OCI-LY1 (cell line): Measurements from ENCODE around the gene MCRS1.

Experiments used
- H2AFZ ChIP-seq: fragments of 200-600 bp; sonication (generic), shearing (Covaris generic); 2 replicates; pipeline ENCODE4 v1.6.0; 2014; ENCODE audit warnings: antibody characterized with exemption, mild to moderate bottlenecking, low read length
- H3F3A ChIP-seq: fragments of 200-600 bp; sonication (generic), shearing (Covaris generic); 2 replicates; pipeline ENCODE4 v1.6.0; 2014; ENCODE audit warnings: mild to moderate bottlenecking, antibody characterized with exemption, low read length, moderate library complexity; ENCODE audit not compliant: insufficient read depth
- H3K27ac ChIP-seq: fragments of 200-600 bp; sonication (generic); 2 replicates; pipeline ENCODE4 v1.5.1; 2014; ENCODE audit warnings: low read length, mixed run types, mild to moderate bottlenecking, low read depth; ENCODE audit not compliant: poor library complexity, severe bottlenecking
- H3K27me3 ChIP-seq: fragments of 200-600 bp; sonication (generic); 2 replicates; pipeline ENCODE4 v1.6.0; 2014; ENCODE audit warnings: antibody characterized with exemption, mild to moderate bottlenecking, low read length, moderate library complexity; ENCODE audit not compliant: insufficient read depth
- H3K36me3 ChIP-seq: fragments of 200-600 bp; sonication (generic); 2 replicates; pipeline ENCODE4 v1.6.1; 2014; ENCODE audit warnings: mild to moderate bottlenecking, antibody characterized with exemption, low read length, moderate library complexity, mixed read lengths; ENCODE audit not compliant: insufficient read depth
- H3K4me1 ChIP-seq: fragments of 200-600 bp; sonication (generic); 2 replicates; pipeline ENCODE4 v1.5.1; 2014; ENCODE audit warnings: mild to moderate bottlenecking, low read length, moderate library complexity; ENCODE audit not compliant: insufficient read depth, severe bottlenecking
- H3K4me2 ChIP-seq: fragments of 200-600 bp; sonication (generic), shearing (Covaris generic); 2 replicates; pipeline ENCODE4 v1.6.1; 2014; ENCODE audit warnings: low read length
- H3K4me3 ChIP-seq: fragments of 200-600 bp; sonication (generic); 2 replicates; pipeline ENCODE4 v1.5.1; 2014; ENCODE audit warnings: low read length, low read depth, mild to moderate bottlenecking, mixed read lengths; ENCODE audit not compliant: poor library complexity, severe bottlenecking
- H3K79me2 ChIP-seq: fragments of 200-600 bp; shearing (Covaris generic); 2 replicates; pipeline ENCODE4 v1.6.1; 2016; ENCODE audit warnings: mixed run types, low read length, mixed read lengths; ENCODE audit not compliant: insufficient read depth
- H3K9ac ChIP-seq: fragments of 200-600 bp; sonication (generic), shearing (Covaris generic); 2 replicates; pipeline ENCODE4 v1.6.1; 2014; ENCODE audit warnings: mild to moderate bottlenecking, low read length, mixed read lengths
- H3K9me2 ChIP-seq: fragments of 200-600 bp; sonication (generic), shearing (Covaris generic); 2 replicates; pipeline ENCODE4 v1.6.1; 2014; ENCODE audit warnings: low read depth, mild to moderate bottlenecking, low read length, mixed read lengths
- H3K9me3 ChIP-seq: fragments of 200-600 bp; shearing (Covaris generic); 2 replicates; pipeline ENCODE4 v1.6.1; 2014; ENCODE audit warnings: low read length, mixed read lengths
- H4K20me1 ChIP-seq: fragments of 200-600 bp; sonication (generic), shearing (Covaris generic); 2 replicates; pipeline ENCODE4 v1.6.0; 2016; ENCODE audit warnings: mild to moderate bottlenecking, low read length; ENCODE audit not compliant: insufficient read depth
- EZH2 ChIP-seq: fragments of 200-600 bp; sonication (generic), shearing (Covaris generic); IDR thresholded peaks from 2 replicates; pipeline ENCODE4 v1.8.0; 2017; ENCODE audit warnings: borderline replicate concordance, mixed run types, mild to moderate bottlenecking, antibody characterized with exemption, low read length, moderate library complexity, mixed read lengths
- TF ChIP-seq, protein P1 (sequence below): fragments of 200-600 bp; sonication (generic), shearing (Covaris generic); IDR thresholded peaks from 2 replicates; pipeline ENCODE4 v1.5.1; 2017; ENCODE audit warnings: mild to moderate bottlenecking, antibody characterized with exemption, low read length, moderate library complexity, mixed read lengths

Gene MCRS1

DNA sequence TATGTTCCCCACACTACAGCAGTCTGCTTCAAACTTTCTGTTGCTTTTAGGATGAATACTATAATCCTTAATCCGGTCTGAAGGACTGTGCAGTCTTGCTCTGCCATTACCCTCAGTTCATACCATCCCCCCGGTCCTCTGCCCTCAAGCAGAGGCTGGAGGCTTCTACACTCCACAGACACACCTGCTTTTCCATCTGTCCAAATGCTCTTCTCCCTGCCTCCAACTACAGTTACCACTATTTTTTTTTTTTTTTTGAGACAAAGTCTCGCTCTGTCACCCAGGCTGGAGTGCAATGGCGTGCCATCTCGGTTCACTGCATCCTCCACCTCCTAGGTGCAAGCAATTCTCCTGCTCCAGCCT lies 48.4 kb downstream of the MCRS1 start:
- no peak overlapping the region for H3K9ac ChIP-seq
- H3F3A ChIP-seq: no peaks in the 10 kb centered on the region
- no peak overlapping the region for H2AFZ ChIP-seq
- H3K27ac ChIP-seq: no peak overlapping the region
- H4K20me1 ChIP-seq: no peaks in the 10 kb centered on the region
- H3K79me2 ChIP-seq: no peaks in the 10 kb centered on the region
- peaks cover 27% of the 10 kb centered on the region for H3K36me3 ChIP-seq
- H3K4me1 ChIP-seq: peaks cover 3% of the 10 kb centered on the region
- H3K27me3 ChIP-seq: no peaks in the 10 kb centered on the region
- H3K4me3 ChIP-seq: no peak overlapping the region
- H3K9me2 ChIP-seq: no peaks in the 10 kb centered on the region
- no peaks in the 10 kb centered on the region for H3K9me3 ChIP-seq
- TF ChIP-seq, protein P1, sequence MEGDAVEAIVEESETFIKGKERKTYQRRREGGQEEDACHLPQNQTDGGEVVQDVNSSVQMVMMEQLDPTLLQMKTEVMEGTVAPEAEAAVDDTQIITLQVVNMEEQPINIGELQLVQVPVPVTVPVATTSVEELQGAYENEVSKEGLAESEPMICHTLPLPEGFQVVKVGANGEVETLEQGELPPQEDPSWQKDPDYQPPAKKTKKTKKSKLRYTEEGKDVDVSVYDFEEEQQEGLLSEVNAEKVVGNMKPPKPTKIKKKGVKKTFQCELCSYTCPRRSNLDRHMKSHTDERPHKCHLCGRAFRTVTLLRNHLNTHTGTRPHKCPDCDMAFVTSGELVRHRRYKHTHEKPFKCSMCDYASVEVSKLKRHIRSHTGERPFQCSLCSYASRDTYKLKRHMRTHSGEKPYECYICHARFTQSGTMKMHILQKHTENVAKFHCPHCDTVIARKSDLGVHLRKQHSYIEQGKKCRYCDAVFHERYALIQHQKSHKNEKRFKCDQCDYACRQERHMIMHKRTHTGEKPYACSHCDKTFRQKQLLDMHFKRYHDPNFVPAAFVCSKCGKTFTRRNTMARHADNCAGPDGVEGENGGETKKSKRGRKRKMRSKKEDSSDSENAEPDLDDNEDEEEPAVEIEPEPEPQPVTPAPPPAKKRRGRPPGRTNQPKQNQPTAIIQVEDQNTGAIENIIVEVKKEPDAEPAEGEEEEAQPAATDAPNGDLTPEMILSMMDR: no peak
- TF ChIP-seq EZH2: no peak
- no peak overlapping the region for H3K4me2 ChIP-seq

DNA sequence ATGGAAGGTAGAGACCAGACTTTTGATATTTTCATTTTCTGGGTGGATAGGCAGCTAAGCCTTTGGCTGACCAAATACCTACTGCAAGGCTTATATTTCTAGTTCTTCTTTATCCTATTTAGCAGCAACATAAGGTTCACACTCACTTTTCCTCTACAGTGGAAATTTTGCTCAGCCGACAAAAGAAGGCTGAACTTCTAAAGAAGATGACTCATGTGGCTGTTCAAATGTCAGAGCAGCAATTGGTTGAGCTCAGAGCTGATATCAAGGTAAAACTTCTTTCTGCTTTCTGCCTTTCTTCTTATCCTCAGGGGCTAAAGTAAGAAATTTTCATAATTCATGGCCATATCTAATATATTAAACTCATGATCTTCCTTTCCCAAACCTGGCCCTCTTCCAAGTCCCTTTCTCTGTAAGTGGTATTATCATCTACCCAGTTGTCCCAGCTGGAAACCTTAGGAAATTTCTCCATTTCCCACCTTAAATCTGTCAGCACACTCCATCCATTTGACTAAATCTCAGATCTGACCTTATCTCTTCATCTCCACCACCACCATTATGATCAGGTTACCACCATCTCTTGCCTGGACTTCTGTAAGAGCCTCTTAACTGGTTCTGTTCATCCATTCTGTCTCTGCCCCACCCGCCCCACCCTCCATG lies 48.9 kb downstream of the MCRS1 start:
- H3K79me2 ChIP-seq: no peaks in the 10 kb centered on the region
- no peak overlapping the region for H3K27ac ChIP-seq
- no peak for TF ChIP-seq EZH2
- TF ChIP-seq, protein P1: no peak
- no peak overlapping the region for H3K4me3 ChIP-seq
- no peaks in the 10 kb centered on the region for H3F3A ChIP-seq
- H3K9me2 ChIP-seq: no peaks in the 10 kb centered on the region
- no peak overlapping the region for H3K9ac ChIP-seq
- no peak overlapping the region for H3K4me2 ChIP-seq
- no peaks in the 10 kb centered on the region for H4K20me1 ChIP-seq
- no peaks in the 10 kb centered on the region for H3K9me3 ChIP-seq
- no peaks in the 10 kb centered on the region for H3K27me3 ChIP-seq
- H3K4me1 ChIP-seq: peaks cover 3% of the 10 kb centered on the region
- H3K36me3 ChIP-seq: peaks cover 23% of the 10 kb centered on the region
- no peak overlapping the region for H2AFZ ChIP-seq

DNA sequence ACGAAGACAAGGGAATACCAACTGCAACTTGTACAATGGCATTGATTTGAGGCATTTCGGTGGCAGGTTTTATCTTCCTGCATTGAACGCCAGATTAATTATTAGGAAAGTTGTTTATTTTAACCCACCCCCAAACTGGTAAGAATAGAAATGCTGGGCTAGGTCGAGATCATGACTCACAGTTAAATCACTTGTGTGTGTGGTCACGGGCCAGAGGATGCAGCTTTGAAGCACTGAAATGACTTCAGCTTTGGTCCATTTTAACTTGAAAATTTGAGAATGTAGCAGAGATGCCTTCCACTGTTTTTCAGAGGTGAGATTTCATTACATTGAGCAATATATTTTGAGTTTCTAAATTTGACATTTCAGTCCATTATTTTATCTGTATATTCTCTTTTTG lies 52.7 kb downstream of the MCRS1 start:
- no peak overlapping the region for H3K27ac ChIP-seq
- H3K79me2 ChIP-seq: no peaks in the 10 kb centered on the region

More for the DNA sequence above, 52.7 kb downstream of the MCRS1 start:
- H4K20me1 ChIP-seq: no peaks in the 10 kb centered on the region
- no peaks in the 10 kb centered on the region for H3K9me2 ChIP-seq
- H3K4me3 ChIP-seq: no peak overlapping the region
- H3K4me1 ChIP-seq: no peaks in the 10 kb centered on the region
- H2AFZ ChIP-seq: no peak overlapping the region
- no peak for TF ChIP-seq EZH2
- TF ChIP-seq, protein P1: no peak
- H3K9me3 ChIP-seq: no peaks in the 10 kb centered on the region
- H3K27me3 ChIP-seq: no peaks in the 10 kb centered on the region
- no peaks in the 10 kb centered on the region for H3F3A ChIP-seq
- no peak overlapping the region for H3K9ac ChIP-seq
- H3K4me2 ChIP-seq: no peak overlapping the region
- peaks cover 10% of the 10 kb centered on the region; the same call in 1 of the 2 replicates for H3K36me3 ChIP-seq
